GM12878 (cell line): ENCODE measurements around the gene PDLIM5. TPM values are rescaled to one million over a fixed set of nuclear protein-coding genes. Genes with fewer than 3 reads are reported as not detected.

Source experiments
- ATAC-seq: fragments of 200-7000 bp; cut with Tn5 transposase; 3 replicates; pipeline ENCODE4 v1.9.1; 2020; ENCODE audit warnings: mild to moderate bottlenecking, moderate library complexity
- BruUV-seq: library from RNA; stranded (reverse); fragments of 400-500 nt; replicated peaks from 2 replicates; lab custom pipeline; 2021; lab: Mats Ljungman, UMichigan
- CTCF ChIA-PET: fragments of 300-600 bp; sonication (Branson Sonifier 250); formaldehyde crosslinking; extraction: SDS; loops from one replicate; lab custom pipeline; 2021; ENCODE audit warnings: inconsistent platforms; lab: Yijun Ruan, JAX
- POLR2A ChIA-PET: fragments of 350-600 bp; formaldehyde crosslinking; extraction: SDS; loops from one replicate; lab custom pipeline; 2021; ENCODE audit warnings: inconsistent platforms; lab: Charles Lee
- RAD21 ChIA-PET: fragments of 300-600 bp; sonication (Branson Sonifier 250); formaldehyde crosslinking; loops from one replicate; lab custom pipeline; 2023; ENCODE audit warnings: antibody characterized with exemption; ENCODE audit not compliant: unreplicated experiment; lab: Charles Lee
- SMC1A ChIA-PET: fragments of 300-600 bp; sonication (Branson Sonifier 250); formaldehyde crosslinking; loops from one replicate; lab custom pipeline; 2023; ENCODE audit not compliant: unreplicated experiment, uncharacterized antibody; lab: Charles Lee
- DNase-seq: peaks from one replicate; pipeline ENCODE4 v3.0.0-alpha.2; 2011; ENCODE audit warnings: low read depth, low spot score
- FAIRE-seq: peaks from 3 replicates; lab custom pipeline; 2011; peaks lifted over from hg19 to GRCh38; lab: Jason Lieb, UNC
- H2AFZ ChIP-seq: 2 replicates; pipeline ENCODE4 v1.6.0; 2011; ENCODE audit warnings: low read depth, low read length, control low read depth; ENCODE audit not compliant: control insufficient read depth
- H3K27ac ChIP-seq: 2 replicates; pipeline ENCODE4 v1.5.1; 2011; ENCODE audit warnings: control low read depth; ENCODE audit not compliant: control insufficient read depth, insufficient read depth
- H3K27me3 ChIP-seq, 2 experiments: replicated peaks in 1 of 2; 2 replicates each; pipeline versions ENCODE4 v1.6.0 to v1.6.1; 2011; ENCODE audit warnings: low read length in 1 of 2; ENCODE audit not compliant: control insufficient read depth in 2 of 2, insufficient read depth in 2 of 2
- H3K36me3 ChIP-seq, 2 experiments: 2 replicates each; pipeline ENCODE4 v1.5.1; 2011; ENCODE audit warnings: low read length in 1 of 2; ENCODE audit not compliant: control insufficient read depth in 2 of 2, insufficient read depth in 2 of 2
- H3K4me1 ChIP-seq: 2 replicates; pipeline ENCODE4 v1.6.1; 2011; ENCODE audit warnings: mild to moderate bottlenecking, low read length, moderate library complexity, mixed read lengths; ENCODE audit not compliant: control insufficient read depth, insufficient read depth
- H3K4me2 ChIP-seq: 2 replicates; pipeline ENCODE4 v1.6.0; 2011; ENCODE audit warnings: control low read depth; ENCODE audit not compliant: control insufficient read depth, insufficient read depth
- H3K4me3 ChIP-seq: fragments of 200-600 bp; sonication (generic); 2 replicates; pipeline ENCODE4 v1.5.1; 2016
- H3K79me2 ChIP-seq: 2 replicates; pipeline ENCODE4 v1.6.0; 2011; ENCODE audit warnings: low read length; ENCODE audit not compliant: control insufficient read depth, insufficient read depth
- H3K9ac ChIP-seq: 2 replicates; pipeline ENCODE4 v1.8.0; 2011; ENCODE audit warnings: low read length, control low read depth, mixed read lengths; ENCODE audit not compliant: control insufficient read depth, insufficient read depth
- H3K9me3 ChIP-seq: replicated peaks from 3 replicates; pipeline ENCODE4 v1.5.1; 2011; ENCODE audit warnings: mild to moderate bottlenecking, low read length; ENCODE audit not compliant: control insufficient read depth, insufficient read depth
- H4K20me1 ChIP-seq: 2 replicates; pipeline ENCODE4 v1.6.0; 2011; ENCODE audit not compliant: control insufficient read depth, insufficient read depth
- NR2F1 ChIP-seq: fragments of 450-650 bp; conservative IDR thresholded peaks from 2 replicates; pipeline ENCODE4 v1.6.1; 2017; ENCODE audit warnings: mild to moderate bottlenecking
- SMARCA5 ChIP-seq: fragments of 450-650 bp; IDR thresholded peaks from 2 replicates; pipeline ENCODE4 v1.6.1; 2017; ENCODE audit warnings: mild to moderate bottlenecking
- SPI1 ChIP-seq: IDR thresholded peaks from 2 replicates; pipeline ENCODE4 v1.6.1; 2011; ENCODE audit warnings: low read depth, mild to moderate bottlenecking, low read length, moderate library complexity, borderline replicate concordance; ENCODE audit not compliant: insufficient read depth
- SREBF1 ChIP-seq: IDR thresholded peaks from 2 replicates; pipeline ENCODE4 v1.6.1; 2012; ENCODE audit warnings: mild to moderate bottlenecking, low read length
- SRF ChIP-seq, 2 experiments: IDR thresholded peaks; 2 replicates each; pipeline ENCODE4 v1.6.1; 2011; ENCODE audit warnings: low read depth in 2 of 2, low read length in 2 of 2, mild to moderate bottlenecking in 1 of 2, moderate library complexity in 1 of 2
- WGBS: methylation state at CpG from one replicate; pipeline ENCODE4 v1.1.6; 2016; ENCODE audit warnings: low lambda C conversion rate; ENCODE audit not compliant: insufficient replicate concordance, insufficient coverage; ENCODE audit errors: missing lambda C conversion rate; 5-methylcytosine and 5-hydroxymethylcytosine counted together
- in situ Hi-C: fragments of 300-500 bp; cut with MboI; formaldehyde crosslinking; loops from 9 replicates; pipeline ENCODE4 v1.14.3; 2018; ENCODE audit warnings: mixed read lengths
- intact Hi-C: fragments of 100-400 bp; cut with micrococcal nuclease; formaldehyde crosslinking; loops from one replicate; pipeline ENCODE4 v1.14.2; 2022; ENCODE audit not compliant: unreplicated experiment
- polyA plus RNA-seq, 11 experiments: library from polyadenylated mRNA; depleted of rRNA in 4 of 11; unstranded in 6 of 11; stranded (reverse) in 5 of 11; fragments of >200 nt; fragmentation: Nextera tagmentation in 4 of 11; fragmentation: Illumina TruSeq in 1 of 11; extraction: Ambion mirVana in 4 of 11; extraction: Trizol in 1 of 11; gene quantifications; 1 replicate in 1 of 11; 2 replicates in 10 of 11; pipeline versions ENCODE4 v1.2.1 to v1.2.3, GENCODE V29; 2011 to 2016; ENCODE audit warnings: inconsistent platforms in 2 of 11, missing spikeins in 2 of 11, low read depth in 1 of 11
- total RNA-seq, 4 experiments: library from RNA; depleted of rRNA in 3 of 4; stranded (reverse); fragments of >200 nt in 3 of 4; fragmentation: Illumina TruSeq in 1 of 4; extraction: Trizol in 1 of 4; gene quantifications; 2 replicates each; pipeline versions ENCODE4 v1.2.1 to v1.2.3, GENCODE V29; 2013 to 2021
- TF ChIP-seq, protein P1 (sequence below): fragments of 450-650 bp; IDR thresholded peaks from 2 replicates; pipeline ENCODE4 v1.6.1; 2017; ENCODE audit warnings: low read depth, mild to moderate bottlenecking, moderate library complexity
- TF ChIP-seq, protein P2 (sequence below): IDR thresholded peaks from 2 replicates; pipeline ENCODE4 v1.6.1; 2012; ENCODE audit warnings: mild to moderate bottlenecking, low read depth, low read length

PDLIM5 gene
- total and polyA plus RNA-seq, 10 of the 15 experiments (the other 5 are each of a cell fraction or from before 2014, with no cell fraction given), result 10.0 to 52.9 (median 20.7) TPM

DNA sequence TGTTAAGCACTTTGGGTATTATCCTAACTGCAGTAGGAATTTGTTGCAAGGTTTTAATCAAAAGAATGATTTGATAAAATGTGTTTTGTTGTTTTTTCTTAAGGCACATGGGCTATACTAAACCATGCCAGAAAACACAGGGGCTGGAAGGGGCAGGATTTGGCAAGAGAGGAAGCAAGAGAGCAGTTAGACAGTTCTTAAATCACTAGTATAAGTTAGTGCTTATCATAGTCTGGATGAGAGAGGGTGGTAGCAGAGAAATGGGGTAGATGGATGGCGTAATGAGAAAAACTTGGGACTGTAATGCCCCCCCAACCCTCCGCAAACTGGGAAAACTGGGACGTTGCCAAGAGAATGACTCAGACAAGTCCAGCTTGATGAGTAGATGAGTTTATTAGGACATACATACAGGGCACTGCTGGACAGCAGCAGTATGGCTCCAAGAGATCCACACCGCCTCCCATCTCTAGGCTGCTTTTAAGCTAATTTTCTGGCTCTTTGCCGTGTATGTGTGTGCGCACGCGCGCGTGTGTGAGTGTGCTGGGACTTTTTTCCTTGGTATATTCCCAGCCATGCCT lies 151.5 kb downstream of the PDLIM5 start:
- no peak for DNase-seq

DNA sequence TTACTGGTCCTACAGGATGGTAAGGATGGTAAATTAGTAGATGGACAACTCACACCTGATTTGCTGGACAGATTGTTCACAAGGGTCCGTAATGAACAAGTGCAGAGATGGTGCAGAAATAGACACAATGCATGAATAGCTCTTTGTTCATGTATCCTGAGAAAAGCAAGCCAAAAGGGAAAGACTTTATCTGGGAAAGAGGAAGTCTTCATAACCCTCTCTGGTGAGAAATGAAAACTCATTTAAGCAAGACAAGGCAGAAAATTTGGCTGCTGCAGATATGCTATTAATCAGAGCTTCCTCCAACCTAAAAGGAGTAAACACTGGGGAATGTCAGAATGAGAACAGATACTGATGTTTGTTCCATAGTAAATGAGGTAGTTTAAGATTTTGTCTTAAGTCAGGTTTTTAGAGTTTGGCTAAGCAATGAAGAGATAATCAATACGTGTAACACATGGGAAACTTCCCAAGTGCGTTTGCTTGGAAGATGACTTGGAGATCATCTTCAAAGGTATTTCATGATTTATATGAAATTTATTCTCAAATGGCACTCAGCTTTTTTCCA lies 153.6 kb downstream of the PDLIM5 start:
- in situ Hi-C loops (no loop called here), intact Hi-C loops (no loop called here)
- CTCF ChIA-PET, result interaction anchor here (0.7 to 1.8 kb wide), 2 partner anchors 14 to 198 kb away, joined by 3 to 7 read pairs; no protein-coding TSS in a partner anchor
- SMC1A ChIA-PET, result interaction anchor here (1.8 kb wide), 1 partner anchor 9 kb away, joined by 5 read pairs; no protein-coding TSS in a partner anchor
- no peak overlapping the region for H2AFZ ChIP-seq
- H3K4me2 ChIP-seq, result no peak overlapping the region
- no peaks in the 10 kb centered on the region for H3K27me3 ChIP-seq
- no peak overlapping the region for H3K27ac ChIP-seq
- H3K9ac ChIP-seq, result no peak overlapping the region
- no peaks in the 10 kb centered on the region for H4K20me1 ChIP-seq
- no peaks in the 10 kb centered on the region for H3K9me3 ChIP-seq
- POLR2A ChIA-PET, result no interaction called here
- ATAC-seq (no peak), FAIRE-seq (no peak), DNase-seq (no peak)
- 98% methylated on average over 3 of the region's 3 CpGs for WGBS
- no TSS peak for BruUV-seq
- H3K79me2 ChIP-seq, result no peaks in the 10 kb centered on the region
- TF ChIP-seq, protein P1, sequence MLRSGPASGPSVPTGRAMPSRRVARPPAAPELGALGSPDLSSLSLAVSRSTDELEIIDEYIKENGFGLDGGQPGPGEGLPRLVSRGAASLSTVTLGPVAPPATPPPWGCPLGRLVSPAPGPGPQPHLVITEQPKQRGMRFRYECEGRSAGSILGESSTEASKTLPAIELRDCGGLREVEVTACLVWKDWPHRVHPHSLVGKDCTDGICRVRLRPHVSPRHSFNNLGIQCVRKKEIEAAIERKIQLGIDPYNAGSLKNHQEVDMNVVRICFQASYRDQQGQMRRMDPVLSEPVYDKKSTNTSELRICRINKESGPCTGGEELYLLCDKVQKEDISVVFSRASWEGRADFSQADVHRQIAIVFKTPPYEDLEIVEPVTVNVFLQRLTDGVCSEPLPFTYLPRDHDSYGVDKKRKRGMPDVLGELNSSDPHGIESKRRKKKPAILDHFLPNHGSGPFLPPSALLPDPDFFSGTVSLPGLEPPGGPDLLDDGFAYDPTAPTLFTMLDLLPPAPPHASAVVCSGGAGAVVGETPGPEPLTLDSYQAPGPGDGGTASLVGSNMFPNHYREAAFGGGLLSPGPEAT, result no peak
- TF ChIP-seq, protein P2, sequence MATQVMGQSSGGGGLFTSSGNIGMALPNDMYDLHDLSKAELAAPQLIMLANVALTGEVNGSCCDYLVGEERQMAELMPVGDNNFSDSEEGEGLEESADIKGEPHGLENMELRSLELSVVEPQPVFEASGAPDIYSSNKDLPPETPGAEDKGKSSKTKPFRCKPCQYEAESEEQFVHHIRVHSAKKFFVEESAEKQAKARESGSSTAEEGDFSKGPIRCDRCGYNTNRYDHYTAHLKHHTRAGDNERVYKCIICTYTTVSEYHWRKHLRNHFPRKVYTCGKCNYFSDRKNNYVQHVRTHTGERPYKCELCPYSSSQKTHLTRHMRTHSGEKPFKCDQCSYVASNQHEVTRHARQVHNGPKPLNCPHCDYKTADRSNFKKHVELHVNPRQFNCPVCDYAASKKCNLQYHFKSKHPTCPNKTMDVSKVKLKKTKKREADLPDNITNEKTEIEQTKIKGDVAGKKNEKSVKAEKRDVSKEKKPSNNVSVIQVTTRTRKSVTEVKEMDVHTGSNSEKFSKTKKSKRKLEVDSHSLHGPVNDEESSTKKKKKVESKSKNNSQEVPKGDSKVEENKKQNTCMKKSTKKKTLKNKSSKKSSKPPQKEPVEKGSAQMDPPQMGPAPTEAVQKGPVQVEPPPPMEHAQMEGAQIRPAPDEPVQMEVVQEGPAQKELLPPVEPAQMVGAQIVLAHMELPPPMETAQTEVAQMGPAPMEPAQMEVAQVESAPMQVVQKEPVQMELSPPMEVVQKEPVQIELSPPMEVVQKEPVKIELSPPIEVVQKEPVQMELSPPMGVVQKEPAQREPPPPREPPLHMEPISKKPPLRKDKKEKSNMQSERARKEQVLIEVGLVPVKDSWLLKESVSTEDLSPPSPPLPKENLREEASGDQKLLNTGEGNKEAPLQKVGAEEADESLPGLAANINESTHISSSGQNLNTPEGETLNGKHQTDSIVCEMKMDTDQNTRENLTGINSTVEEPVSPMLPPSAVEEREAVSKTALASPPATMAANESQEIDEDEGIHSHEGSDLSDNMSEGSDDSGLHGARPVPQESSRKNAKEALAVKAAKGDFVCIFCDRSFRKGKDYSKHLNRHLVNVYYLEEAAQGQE, result no peak
- TF ChIP-seq SPI1 (peak; percentile 18; the same call in 1 of the 2 replicates), SREBF1 (no peak)
- no peak overlapping the region for H3K4me3 ChIP-seq
- no peaks in the 10 kb centered on the region for H3K36me3 ChIP-seq
- RAD21 ChIA-PET, result interaction anchor here (1.4 kb wide), 1 partner anchor 198 kb away, joined by 3 read pairs; no protein-coding TSS in a partner anchor
- H3K4me1 ChIP-seq, result no peaks in the 10 kb centered on the region

More for the DNA sequence above, 151.5 kb downstream of the PDLIM5 start:
- Histone ChIP-seq H3K27me3 (no peaks in the 10 kb centered on the region), H2AFZ (no peak overlapping the region), H3K9me3 (no peaks in the 10 kb centered on the region), H3K79me2 (no peaks in the 10 kb centered on the region), H3K36me3 (no peaks in the 10 kb centered on the region), H4K20me1 (no peaks in the 10 kb centered on the region), H3K9ac (no peak overlapping the region), H3K27ac (no peak overlapping the region), H3K4me1 (no peaks in the 10 kb centered on the region), H3K4me3 (no peak overlapping the region), H3K4me2 (no peak overlapping the region)
- in situ Hi-C loops, result no loop called here
- no TSS peak for BruUV-seq
- SMC1A ChIA-PET, result interaction anchor here (0.9 to 2.1 kb wide), 3 partner anchors 41 to 196 kb away, joined by 3 to 8 read pairs (median 3); no protein-coding TSS in a partner anchor
- RAD21 ChIA-PET, result no interaction called here
- POLR2A ChIA-PET, result no interaction called here
- TF ChIP-seq NR2F1 (no peak), SRF (IDR thresholded peaks at IDR 0.05; ENCODE audit: low read depth in 2 of 2, low read length in 2 of 2) (no peak), SMARCA5 (no peak)
- 95% methylated on average over 10 of the region's 10 CpGs for WGBS
- CTCF ChIA-PET, result interaction anchor here (1.1 kb wide), 1 partner anchor 196 kb away, joined by 6 read pairs; no protein-coding TSS in a partner anchor
- no peak for FAIRE-seq
- intact Hi-C loops, result no loop called here
- no peak for ATAC-seq
